COLO668 (cell line): ENCODE results near the gene HYCC1.
"Not testable (repeated sequence)": the region's sequence is repeated elsewhere in the genome, so short reads cannot be mapped to it uniquely, and the experiment has no call there.

Experiments
- DNase-seq: peaks from one replicate; lab custom pipeline; 2025; ENCODE audit not compliant: unreplicated experiment; lab: John Stamatoyannopoulos, UW

HYCC1 gene

DNA sequence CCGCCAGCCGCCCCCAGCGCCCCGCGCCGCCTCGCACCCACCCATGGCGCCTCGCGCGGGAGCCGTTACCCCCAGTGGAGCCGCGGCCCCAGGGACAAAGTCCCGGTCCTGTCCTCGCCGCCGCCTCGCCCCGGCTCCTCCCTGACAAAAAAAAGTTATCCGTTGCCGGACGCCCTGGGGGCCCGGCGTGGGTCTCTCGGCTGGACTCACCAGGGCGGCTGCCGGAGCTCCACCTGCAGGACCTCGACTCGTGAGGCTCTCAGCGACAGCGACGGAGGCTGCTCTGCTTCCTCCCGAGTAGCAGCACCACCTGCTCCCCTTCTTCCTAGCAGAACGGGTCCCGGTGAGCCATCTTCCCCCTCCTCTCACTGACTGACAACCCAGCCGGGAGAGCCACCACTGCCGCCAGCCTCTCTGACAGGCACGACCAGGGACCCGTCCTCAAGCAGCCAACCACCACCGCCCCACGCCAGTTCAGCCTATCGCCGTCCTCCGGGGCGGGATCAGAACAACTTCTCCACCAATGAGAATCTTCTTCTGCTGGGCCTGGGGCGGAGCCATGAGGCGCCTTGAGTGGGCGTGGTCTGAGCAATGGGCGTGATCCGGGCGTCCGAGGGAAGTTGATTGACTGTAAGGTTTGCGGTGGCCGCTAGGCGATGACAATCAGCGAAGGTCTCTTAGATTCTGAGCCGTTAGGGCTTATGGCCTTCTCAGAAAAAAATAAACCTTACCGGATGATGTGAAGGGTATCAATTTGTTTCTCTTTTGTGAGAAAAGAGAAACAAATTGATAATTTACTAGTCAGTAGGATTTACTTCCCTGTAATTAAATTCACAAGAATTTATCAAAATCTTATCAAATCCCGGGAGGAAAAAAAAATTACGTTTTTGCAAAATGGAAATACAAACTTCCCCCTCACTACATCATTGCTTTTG is at the start of gene HYCC1:
Gene HYCC1, minus strand, starts transcription at position 416 of the 935 bp plus-strand sequence. CDS start 23,019 bp downstream, outside the sequence.
- peak; percentile 100 for DNase-seq

DNA sequence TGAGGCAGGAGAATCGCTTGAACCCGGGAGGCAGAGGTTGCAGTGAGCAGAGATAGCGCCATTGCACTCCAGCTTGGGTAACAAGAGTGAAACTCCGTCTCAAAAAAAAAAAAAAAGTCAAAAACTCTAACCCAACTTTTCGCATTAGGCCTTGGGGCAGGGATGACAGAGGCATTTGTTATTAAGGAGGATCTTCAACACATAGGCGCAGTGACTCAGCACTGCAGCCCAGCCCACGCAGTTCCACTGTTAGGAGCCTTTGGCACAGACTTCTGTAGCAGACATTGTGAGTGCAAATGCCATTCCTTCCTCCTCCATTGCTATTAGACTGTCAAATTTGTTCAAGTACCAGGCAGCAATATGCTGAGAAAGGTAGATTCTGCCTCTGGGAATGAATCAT is 48.5 kb upstream of the HYCC1 start:
- no peak for DNase-seq

DNA sequence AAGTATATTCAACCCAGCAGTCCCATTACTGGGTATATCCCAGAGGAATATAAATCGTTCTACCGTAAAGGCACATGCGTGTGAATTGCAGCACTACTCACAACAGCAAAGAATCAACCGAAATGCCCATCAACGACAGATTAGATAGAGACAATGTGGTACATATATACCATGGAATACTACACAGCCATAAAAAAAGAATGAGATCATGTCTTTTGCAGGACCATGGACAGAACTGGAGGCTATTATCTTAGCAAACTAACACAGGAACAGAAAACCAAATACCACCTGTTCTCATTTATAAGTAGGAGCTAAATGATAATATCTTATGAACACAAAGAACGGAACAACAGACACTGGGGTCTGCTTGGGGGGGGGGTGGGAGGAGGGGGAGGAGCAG is 47.4 kb upstream of the HYCC1 start:
- DNase-seq: no peak

DNA sequence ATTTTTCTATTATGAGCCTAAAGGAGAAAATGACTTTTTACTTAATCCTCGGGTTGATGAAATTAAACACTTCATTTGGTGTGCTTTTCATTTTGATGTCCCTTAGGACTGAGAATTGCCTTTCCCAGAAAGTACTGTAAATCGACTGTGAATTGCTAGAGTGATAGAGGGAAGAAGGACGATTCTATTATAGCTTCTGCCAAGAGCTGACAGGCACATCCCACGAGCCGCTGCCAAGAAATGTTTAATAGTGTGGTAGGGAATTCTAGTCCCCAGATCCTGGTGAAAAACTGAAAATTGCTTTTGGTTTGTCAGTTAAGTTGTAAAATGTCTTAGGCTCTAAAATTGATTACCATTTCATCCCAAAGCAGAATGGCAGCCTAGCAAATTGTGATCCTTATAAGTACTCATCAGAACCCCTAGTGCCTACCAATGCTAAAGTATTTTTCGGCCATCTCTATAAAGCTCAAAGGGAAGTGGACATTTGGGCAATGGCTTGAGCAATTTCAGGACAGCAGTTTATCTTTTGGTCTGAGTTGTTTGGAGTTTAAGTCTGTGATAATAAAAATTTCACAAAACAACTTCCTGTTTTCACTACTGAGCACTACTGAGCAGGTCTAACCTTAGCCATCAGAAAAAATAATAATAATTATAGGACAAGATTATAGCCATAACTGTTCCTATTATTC is 44.6 kb upstream of the HYCC1 start:
- DNase-seq: no peak

- DNase-seq: peak; percentile 61
Measured at GRCh38 chr7:23055582-23056178, 41.8 kb upstream of the HYCC1 start.

DNA sequence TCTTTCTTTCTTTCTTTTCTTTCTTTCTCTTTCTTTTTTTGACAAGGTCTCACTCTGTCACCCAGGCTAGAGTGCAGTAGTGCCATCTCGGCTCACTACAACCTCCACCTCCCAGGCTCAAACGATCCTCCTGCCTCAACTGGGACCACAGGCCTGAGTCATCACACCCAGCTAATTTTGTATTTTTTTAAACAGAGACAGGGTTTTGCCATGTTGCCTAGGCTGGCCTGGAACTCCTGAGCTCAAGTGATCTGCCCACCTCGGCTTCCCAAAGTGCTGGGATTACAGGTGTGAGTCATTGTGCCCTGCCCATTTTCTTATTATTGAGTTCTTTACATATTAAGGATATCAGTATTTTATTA is 37.2 kb upstream of the HYCC1 start:
- not testable (repeated sequence) for DNase-seq

DNA sequence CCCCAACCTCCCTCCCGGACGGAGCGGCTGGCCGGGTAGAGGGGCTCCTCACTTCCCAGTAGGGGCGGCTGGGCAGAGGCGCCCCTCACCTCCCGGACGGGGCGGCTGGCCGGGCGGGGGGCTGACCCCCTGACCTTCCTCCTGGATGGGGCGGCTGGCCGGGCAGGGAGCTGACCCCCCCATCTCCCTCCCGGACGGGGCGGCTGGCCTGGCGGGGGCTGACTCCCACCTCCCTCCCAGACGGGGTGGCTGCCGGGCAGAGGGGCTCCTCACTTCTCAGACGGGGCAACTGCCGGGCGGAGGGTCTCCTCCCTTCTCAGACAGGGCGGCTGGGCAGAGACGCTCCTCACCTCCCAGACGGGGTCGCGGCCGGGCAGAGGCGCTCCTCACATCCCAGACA is 32.4 kb upstream of the HYCC1 start:
- DNase-seq: not testable (repeated sequence)

GRCh38 chr7:23045086-23045485 is 31.2 kb upstream of the HYCC1 start:
- not testable (repeated sequence) for DNase-seq

GRCh38 chr7:23044581-23044980 is 30.7 kb upstream of the HYCC1 start:
- DNase-seq: no peak

- DNase-seq: no peak
Measured at GRCh38 chr7:23043441-23043840, 29.5 kb upstream of the HYCC1 start.

DNA sequence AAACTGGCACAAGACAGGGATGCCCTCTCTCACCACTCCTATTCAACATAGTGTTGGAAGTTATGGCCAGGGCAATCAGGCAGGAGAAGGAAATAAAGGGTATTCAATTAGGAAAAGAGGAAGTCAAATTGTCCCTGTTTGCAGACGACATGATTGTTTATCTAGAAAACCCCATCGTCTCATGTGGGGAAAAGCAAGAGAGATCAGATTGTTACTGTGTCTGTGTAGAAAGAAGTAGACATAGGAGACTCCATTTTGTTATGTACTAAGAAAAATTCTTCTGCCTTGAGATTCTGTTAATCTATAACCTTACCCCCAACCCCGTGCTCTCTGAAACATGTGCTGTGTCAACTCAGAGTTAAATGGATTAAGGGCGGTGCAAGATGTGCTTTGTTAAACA is 25.7 kb upstream of the HYCC1 start:
- DNase-seq: not testable (repeated sequence)

DNA sequence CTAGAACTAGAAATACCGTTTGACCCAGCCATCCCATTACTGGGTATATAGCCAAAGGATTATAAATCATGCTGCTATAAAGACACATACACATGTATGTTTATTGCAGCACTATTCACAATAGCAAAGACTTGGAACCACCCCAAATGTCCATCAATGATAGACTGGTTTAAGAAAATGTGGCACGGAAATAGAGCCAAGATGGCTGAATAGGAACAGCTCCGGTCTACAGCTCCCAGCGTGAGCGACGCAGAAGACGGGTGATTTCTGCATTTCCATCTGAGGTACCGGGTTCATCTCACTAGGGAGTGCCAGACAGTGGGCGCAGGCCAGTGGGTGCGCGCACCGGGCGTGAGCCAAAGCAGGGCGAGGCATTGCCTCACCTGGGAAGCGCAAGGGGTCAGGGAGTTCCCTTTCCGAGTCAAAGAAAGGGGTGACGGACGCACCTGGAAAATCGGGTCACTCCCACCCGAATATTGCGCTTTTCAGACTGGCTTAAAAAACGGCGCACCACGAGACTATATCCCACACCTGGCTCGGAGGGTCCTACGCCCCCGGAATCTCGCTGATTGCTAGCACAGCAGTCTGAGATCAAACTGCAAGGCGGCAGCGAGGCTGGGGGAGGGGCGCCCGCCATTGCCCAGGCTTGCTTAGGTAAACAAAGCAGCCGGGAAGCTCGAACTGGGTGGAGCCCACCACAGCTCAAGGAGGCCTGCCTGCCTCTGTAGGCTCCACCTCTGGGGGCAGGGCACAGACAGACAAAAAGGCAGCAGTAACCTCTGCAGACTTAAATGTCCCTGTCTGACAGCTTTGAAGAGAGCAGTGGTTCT is 21.8 kb upstream of the HYCC1 start:
- not testable (repeated sequence) for DNase-seq

- DNase-seq: no peak
Measured at GRCh38 chr7:23027261-23027660, 13.3 kb upstream of the HYCC1 start.

DNA sequence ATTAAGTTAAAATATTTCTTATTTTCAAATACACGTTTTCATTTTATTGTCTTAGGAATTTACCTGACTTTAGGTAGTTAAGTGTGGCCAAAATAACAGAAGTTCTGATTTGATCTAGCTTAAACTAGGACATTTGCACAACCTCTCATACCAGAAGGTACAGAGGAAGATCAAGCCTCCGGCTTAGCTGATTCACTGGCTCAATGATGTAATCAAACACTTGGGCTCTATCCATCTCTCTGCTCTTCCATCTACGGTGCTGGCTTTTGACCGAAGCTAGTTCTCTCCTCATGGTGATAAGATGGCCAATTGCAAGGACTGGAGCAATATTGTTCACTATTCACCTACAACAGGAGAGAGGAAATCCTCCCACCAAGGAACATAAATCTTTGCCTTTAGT is 12.2 kb upstream of the HYCC1 start:
- DNase-seq: no peak

GRCh38 chr7:23024454-23024853 is 10.5 kb upstream of the HYCC1 start:
- DNase-seq: no peak

DNA sequence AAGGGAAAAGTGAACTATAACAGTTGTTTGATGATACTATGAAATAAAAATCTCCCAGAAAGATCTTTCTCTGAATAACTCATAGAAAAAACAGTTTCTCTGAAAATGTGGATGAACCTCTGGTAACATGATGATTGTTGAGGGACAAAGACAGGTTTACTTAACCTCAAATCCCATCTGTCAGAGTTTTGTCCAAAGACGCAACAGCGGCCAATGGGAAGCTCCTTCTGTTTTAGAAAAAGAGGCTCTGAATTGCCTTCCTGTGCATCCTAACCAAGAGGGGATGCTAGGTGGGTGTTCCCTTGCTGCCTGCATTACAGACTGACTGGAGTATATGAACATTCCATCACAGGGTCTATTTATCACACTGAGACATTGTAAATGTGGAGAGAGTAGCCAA is 8.9 kb upstream of the HYCC1 start:
- DNase-seq: no peak

- DNase-seq: no peak
Measured at GRCh38 chr7:23022258-23022769, 8.4 kb upstream of the HYCC1 start.

DNA sequence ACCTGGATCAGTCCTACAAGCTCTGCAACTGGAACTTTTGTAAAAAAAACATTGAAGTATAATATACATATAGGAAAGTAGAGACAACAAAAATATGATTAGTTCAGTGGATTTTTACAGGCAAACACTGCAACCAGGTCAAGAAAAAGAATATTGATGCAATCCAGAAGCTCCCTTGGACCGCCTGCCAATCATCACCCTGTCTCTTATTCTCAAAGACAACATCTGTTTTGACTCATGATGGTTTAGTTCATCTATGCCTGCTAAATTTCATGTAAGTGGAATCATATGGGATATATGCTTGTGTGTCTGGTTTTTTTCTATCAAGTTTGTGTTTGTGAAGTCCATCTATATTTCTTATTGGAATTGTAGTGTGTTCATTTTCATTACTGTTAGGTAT is 7.7 kb upstream of the HYCC1 start:
- no peak for DNase-seq

GRCh38 chr7:23020742-23021401 is 6.9 kb upstream of the HYCC1 start:
- no peak for DNase-seq

DNA sequence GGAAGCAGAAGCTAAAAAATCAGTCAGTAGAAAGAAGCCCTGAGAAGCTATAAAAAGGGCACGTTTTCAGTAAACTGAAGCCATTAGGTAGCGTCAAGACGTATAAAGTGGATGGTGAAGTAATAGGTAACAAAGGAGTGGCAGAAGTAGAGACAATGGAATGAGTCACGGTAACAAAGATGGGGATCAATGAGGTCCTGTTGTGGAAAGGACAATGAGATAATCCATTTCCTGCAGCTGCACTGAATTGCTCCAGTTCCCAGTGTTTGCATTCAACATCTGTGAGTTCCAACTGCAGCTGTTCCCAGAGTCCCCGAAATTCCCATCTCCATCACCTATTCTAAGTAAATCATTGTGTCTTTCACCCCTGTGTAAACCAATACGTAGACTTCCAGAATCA is 4.8 kb upstream of the HYCC1 start:
- peak; percentile 75 for DNase-seq
